ENCODE data around the gene ZRANB1.

Gene ZRANB1

DNA sequence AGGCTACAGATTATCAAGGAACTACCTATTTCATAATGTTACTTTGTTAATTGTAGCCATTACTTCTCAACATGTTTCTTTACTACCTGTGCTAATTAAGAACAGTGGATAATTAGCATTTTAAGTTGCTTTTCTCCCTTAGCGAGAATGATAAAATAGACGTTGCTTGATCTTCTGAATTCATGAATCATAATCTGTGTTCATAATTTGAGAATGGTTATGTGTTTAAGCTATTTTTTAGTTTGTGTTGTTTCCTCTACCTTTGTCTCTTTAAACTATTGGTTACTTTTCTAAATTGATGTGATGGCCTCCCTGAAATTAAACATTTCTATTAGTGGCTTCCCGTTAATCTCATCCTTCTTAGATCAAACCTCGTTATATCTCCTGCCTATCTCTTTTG is at the start of gene ZRANB1:
Gene ZRANB1 (plus strand): TSS at position 301 of the 400 bp plus-strand sequence. CDS start 371 bp downstream, outside the sequence.
- H3K4me3 ChIP-seq (ENCODE audit: low read depth, low read length), result no peak within 1 kb of the TSS
- TF ChIP-seq, protein P1, sequence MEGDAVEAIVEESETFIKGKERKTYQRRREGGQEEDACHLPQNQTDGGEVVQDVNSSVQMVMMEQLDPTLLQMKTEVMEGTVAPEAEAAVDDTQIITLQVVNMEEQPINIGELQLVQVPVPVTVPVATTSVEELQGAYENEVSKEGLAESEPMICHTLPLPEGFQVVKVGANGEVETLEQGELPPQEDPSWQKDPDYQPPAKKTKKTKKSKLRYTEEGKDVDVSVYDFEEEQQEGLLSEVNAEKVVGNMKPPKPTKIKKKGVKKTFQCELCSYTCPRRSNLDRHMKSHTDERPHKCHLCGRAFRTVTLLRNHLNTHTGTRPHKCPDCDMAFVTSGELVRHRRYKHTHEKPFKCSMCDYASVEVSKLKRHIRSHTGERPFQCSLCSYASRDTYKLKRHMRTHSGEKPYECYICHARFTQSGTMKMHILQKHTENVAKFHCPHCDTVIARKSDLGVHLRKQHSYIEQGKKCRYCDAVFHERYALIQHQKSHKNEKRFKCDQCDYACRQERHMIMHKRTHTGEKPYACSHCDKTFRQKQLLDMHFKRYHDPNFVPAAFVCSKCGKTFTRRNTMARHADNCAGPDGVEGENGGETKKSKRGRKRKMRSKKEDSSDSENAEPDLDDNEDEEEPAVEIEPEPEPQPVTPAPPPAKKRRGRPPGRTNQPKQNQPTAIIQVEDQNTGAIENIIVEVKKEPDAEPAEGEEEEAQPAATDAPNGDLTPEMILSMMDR (conservative IDR thresholded peaks at IDR 0.05; ENCODE audit: low read depth, low read length), result no peak
- DNase-seq (ENCODE audit: low read depth), result no peak

DNA sequence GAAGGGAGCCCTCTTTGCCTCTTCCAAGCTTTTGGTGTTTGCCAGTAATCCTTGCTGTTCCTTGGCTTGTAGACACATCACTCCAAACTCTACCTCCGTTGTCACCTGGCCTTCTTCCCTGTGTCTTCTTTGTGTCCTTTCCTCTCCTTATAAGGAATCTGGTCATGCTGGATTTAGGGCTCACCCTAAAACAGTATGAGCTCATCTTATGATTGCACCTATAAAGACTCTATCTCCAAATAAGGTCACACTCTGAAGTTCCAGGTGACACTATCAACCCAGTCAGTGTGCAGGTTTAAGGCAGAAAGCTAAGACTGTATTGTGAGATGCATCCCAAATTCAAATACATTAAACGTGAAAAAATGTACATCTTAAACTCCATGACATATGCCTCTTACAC is 49.0 kb upstream of the ZRANB1 start:
- TF ChIP-seq, protein P1 (conservative IDR thresholded peaks at IDR 0.05; ENCODE audit: low read depth, low read length), result no peak
- DNase-seq (ENCODE audit: low read depth), result no peak
- H3K4me3 ChIP-seq (ENCODE audit: low read depth, low read length), result no peak overlapping the region

DNA sequence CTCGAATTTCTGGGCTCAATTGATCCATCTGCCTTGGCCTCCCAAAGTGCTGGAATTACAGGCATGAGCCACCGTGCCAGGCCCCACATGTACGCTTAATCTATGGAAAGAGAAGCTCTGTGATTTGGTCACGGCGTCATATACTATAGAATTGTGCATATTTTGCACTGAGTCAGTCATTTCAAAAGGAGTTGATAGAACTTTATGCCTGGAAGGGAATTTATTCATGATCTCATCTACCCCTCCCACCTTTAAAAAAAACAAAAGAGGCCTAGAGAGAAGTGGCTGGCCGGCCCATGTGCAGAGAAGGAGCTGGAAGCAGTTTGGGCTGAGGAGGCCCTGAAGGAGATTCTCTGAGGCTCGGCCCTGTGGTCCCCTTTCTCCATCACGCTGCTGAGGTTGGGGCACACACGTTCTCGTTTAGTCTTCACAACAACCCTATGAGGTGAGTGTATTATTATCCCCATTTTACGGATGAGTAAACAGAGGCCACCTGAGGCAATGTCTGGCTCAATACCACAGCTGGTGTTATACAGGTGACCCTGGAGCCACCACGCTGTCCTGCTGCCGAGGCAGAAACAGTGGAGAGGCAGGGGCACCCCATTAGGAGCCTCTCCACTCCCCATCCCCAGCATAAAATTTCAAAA is 47.2 kb upstream of the ZRANB1 start:
- no peak overlapping the region for H3K4me3 ChIP-seq (ENCODE audit: low read depth, low read length)
- no peak for DNase-seq (ENCODE audit: low read depth)
- TF ChIP-seq, protein P1 (conservative IDR thresholded peaks at IDR 0.05; ENCODE audit: low read depth, low read length), result no peak

DNA sequence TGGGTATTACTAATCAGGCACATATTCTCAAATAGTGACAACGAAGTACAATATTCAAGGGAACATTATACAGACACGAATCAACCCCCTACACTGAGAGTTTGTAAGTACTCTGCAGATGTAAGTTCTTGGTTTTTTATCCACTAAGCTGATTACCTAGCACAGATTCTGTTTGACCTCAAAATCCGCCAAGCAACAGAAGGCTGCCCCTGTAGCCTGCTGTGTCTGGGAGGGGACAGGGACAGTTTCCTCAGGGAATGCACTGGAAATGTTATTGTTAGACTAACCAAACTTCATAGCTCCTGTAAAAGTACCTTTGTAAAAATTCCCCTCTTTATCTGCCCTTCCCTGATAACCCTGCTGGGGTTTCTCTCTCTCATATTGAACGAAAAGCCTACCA is 45.2 kb upstream of the ZRANB1 start:
- no peak for DNase-seq (ENCODE audit: low read depth)
- TF ChIP-seq, protein P1 (conservative IDR thresholded peaks at IDR 0.05; ENCODE audit: low read depth, low read length), result no peak
- H3K4me3 ChIP-seq (ENCODE audit: low read depth, low read length), result no peak overlapping the region

DNA sequence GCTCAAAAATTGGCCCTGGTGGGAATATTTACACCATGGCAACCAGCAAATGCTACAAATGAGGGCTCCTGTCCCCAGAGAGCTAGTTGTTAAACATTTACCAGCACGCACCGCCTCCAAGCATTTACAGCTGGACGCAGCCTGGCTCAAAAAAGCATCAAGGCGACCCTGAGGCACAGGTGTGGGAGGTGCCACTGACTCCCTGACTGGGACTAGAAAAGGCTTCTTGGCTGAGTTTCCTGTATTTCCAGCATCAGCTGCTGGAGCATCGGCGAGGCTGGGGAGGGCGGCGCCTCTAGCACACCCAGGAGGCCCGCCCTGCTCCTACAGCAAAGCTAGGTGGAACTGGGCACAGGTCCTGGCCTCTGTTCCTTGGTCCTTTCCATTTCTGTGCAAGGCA is 43.5 kb upstream of the ZRANB1 start:
- DNase-seq (ENCODE audit: low read depth), result no peak
- H3K4me3 ChIP-seq (ENCODE audit: low read depth, low read length), result no peak overlapping the region
- TF ChIP-seq, protein P1 (conservative IDR thresholded peaks at IDR 0.05; ENCODE audit: low read depth, low read length), result no peak

DNA sequence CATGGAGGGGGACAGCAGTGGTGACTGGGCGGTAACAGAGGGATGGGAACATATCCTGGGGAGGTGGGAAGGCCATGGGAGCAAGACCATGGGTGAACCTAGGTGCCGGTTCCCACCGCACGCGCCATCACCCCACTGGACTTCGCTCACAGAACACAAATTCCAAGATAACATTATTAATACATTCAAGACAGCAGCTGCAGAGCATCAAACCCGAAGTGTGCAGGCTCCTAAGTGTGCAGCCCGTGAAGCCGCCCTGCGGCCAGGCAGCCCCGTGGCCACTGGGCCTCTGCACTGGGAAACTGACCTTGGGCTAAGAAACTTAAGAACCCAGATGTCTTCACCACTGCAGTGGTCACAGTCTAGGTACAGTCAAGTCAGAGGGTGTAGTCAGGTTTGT is 42.8 kb upstream of the ZRANB1 start:
- DNase-seq (ENCODE audit: low read depth), result no peak
- no peak overlapping the region for H3K4me3 ChIP-seq (ENCODE audit: low read depth, low read length)
- TF ChIP-seq, protein P1 (conservative IDR thresholded peaks at IDR 0.05; ENCODE audit: low read depth, low read length), result no peak

DNA sequence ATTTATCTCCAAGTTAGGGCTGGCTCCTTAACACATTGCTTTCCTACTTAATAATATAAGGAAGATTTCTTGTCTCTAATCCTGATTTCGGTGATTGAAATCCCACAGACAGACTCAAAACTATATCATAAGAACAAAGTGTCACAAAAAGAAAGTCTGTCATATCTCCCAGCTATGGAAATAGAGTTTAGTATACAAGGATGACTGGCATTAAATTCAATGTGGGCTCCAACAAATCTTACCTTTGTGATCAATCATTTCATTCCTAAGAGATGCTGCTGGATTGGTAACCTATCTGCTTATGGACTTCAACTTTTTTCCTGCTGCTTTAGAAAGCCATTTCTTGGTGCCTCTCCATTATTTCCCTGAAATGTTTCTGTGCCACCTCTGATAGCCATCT is 39.5 kb upstream of the ZRANB1 start:
- no peak for DNase-seq (ENCODE audit: low read depth)
- TF ChIP-seq, protein P1 (conservative IDR thresholded peaks at IDR 0.05; ENCODE audit: low read depth, low read length), result no peak
- no peak overlapping the region for H3K4me3 ChIP-seq (ENCODE audit: low read depth, low read length)
